Upper lobe of left lung (tissue), 4 donors: ENCODE data around the gene GPER1.

Experiments used
- CTCF ChIP-seq, 6 experiments: fragments of 450-650 bp in 4 of 6; fragments of 200-600 bp in 2 of 6; sonication (generic) in 2 of 6; IDR thresholded peaks; one replicate each; pipeline ENCODE4 v1.5.1; 2016 to 2019; ENCODE audit warnings: antibody characterized with exemption in 6 of 6
- POLR2A ChIP-seq, 4 donors: fragments of 450-650 bp; IDR thresholded peaks; one replicate each; pipeline ENCODE4 v1.5.1; 2016 to 2017; ENCODE audit warnings: antibody characterized with exemption in 4 of 4, mild to moderate bottlenecking in 2 of 4
- POLR2AphosphoS5 ChIP-seq, 2 donors: sonication (generic); formaldehyde crosslinking; IDR thresholded peaks; one replicate each; pipeline ENCODE4 v1.5.1; 2017; ENCODE audit warnings: antibody characterized with exemption in 2 of 2

DNA sequence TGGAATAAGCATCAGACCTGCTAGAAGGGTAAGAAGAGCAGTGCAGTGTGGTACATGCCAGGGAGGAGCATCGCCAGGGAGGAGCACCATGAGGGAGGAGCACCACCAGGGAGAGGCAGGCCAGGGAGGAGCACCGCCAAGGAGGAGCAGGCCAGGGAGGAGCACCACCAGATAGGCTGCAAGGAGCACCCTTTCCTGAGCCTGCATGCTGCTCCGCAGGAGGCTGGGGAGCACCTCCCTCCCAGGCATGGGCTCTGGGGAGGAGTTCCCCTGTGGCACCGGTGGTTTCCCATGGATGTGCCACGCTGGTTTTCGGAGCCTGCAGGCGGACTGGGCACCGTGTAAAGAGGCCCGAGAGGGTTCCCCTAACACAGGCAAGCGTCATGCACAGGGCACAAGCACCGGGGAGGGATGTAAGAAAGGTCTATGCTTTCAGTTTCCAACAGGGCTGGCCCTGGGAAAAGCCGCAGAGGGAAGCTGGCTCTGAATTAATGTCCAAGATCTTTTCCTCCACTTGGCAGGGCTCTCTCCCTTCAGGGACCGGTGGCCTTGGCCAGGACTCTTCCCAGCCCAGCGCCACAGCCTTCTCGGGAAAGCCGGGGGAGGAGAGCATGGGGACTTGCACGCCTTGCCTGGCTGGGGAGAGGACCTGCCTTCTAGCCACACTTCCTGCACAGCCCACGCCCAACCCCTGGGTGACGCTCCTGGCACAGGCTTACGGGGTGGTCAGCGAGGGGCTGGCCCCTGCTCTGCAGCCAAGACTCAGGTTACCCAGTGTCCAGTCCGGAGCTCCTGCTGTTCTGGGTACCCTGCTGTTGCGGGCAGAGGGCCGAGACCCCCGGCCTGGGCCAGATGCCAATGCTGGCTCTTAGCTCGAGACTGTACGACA is 11.5 kb upstream of the GPER1 start:
- TF ChIP-seq CTCF (IDR thresholded peaks at IDR 0.05) (no peak), POLR2A (IDR thresholded peaks at IDR 0.05) (no peak), POLR2AphosphoS5 (IDR thresholded peaks at IDR 0.05) (no peak)
